ENCODE results near the gene NEXN.

GRCh38 chr1:77889671-77890070 is 1.2 kb downstream of the NEXN start:
- TF ChIP-seq CTCF (conservative IDR thresholded peaks at IDR 0.05; ENCODE audit: low read length) (no peak), EZH2phosphoT487 (IDR thresholded peaks at IDR 0.05; ENCODE audit: borderline replicate concordance, low read depth, low read length) (no peak)

All from OCI-LY7 (cell line).